ENCODE measurements around the gene ANKS1A.

The ANKS1A gene

DNA sequence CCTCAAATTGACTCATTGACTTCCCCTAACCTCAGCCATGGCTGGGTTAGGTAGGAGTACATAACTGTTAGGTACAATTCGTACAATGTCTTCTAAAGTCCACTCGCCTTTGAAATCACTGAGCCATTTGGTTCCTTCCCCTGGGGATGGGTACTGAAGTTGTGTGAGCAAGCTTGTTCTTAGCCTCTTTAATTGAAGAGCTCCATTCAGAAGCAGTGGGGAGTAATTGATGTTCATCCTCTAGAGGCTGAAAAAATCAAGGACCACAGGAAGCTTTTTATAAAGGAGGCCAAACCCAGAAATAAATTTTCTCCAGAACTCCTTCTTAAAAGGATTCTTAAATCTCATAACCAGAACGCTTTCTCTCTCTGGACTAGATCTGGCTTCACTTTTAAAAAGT lies 60.6 kb downstream of the ANKS1A start:
- Histone ChIP-seq H3K27me3 (ENCODE audit: insufficient read depth, low read length, poor library complexity, severe bottlenecking) (no peaks in the 10 kb centered on the region), H3K36me3 (ENCODE audit: insufficient read depth, low read length) (no peaks in the 10 kb centered on the region), H3K4me2 (ENCODE audit: low read depth, low read length, poor library complexity, severe bottlenecking) (no peak overlapping the region), H3K9ac (ENCODE audit: low read depth, low read length, poor library complexity, severe bottlenecking) (no peak overlapping the region), H4K20me1 (ENCODE audit: insufficient read depth, low read length, poor library complexity, severe bottlenecking) (peaks cover 2% of the 10 kb centered on the region), H2AFZ (ENCODE audit: low read length) (no peak overlapping the region), H3F3A (ENCODE audit: low read depth) (no peaks in the 10 kb centered on the region), H3K4me1 (ENCODE audit: insufficient read depth, low read length, poor library complexity, severe bottlenecking) (no peaks in the 10 kb centered on the region), H3K9me2 (replicated peaks; ENCODE audit: low read depth, low read length) (no peaks in the 10 kb centered on the region), H3K79me2 (ENCODE audit: insufficient read depth, low read length) (no peaks in the 10 kb centered on the region), H3K9me3 (ENCODE audit: insufficient read depth, low read depth, low read length) (no peaks in the 10 kb centered on the region), H3K4me3 (ENCODE audit: low read length, poor library complexity, severe bottlenecking) (no peak overlapping the region)
- TF ChIP-seq, protein P1, sequence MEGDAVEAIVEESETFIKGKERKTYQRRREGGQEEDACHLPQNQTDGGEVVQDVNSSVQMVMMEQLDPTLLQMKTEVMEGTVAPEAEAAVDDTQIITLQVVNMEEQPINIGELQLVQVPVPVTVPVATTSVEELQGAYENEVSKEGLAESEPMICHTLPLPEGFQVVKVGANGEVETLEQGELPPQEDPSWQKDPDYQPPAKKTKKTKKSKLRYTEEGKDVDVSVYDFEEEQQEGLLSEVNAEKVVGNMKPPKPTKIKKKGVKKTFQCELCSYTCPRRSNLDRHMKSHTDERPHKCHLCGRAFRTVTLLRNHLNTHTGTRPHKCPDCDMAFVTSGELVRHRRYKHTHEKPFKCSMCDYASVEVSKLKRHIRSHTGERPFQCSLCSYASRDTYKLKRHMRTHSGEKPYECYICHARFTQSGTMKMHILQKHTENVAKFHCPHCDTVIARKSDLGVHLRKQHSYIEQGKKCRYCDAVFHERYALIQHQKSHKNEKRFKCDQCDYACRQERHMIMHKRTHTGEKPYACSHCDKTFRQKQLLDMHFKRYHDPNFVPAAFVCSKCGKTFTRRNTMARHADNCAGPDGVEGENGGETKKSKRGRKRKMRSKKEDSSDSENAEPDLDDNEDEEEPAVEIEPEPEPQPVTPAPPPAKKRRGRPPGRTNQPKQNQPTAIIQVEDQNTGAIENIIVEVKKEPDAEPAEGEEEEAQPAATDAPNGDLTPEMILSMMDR (conservative IDR thresholded peaks at IDR 0.05; ENCODE audit: low read length): no peak
- no peak for TF ChIP-seq EZH2phosphoT487 (IDR thresholded peaks at IDR 0.05; ENCODE audit: borderline replicate concordance)

DNA sequence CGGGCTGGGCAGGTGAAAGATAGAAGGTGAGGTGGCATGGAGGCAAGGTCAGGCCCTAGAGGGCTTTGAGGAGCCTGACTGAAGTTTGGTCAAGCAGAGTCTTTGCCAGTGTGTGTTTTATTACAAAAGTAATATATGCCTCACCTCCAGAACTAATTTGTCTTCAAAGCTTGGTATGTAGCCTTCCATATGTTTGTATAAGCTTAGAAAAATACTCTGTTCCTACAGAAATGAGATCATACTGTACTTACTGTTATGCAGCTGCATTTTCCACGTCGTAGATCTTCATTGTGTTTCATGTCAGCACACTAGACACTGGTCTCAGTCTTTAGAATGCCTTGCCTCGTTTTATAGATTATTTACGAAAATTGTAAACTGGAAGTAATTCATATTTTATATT lies 61.8 kb downstream of the ANKS1A start:
- H3K27me3 ChIP-seq (ENCODE audit: insufficient read depth, low read length, poor library complexity, severe bottlenecking): no peaks in the 10 kb centered on the region
- H3K36me3 ChIP-seq (ENCODE audit: insufficient read depth, low read length): no peaks in the 10 kb centered on the region
- no peak overlapping the region for H3K4me3 ChIP-seq (ENCODE audit: low read length, poor library complexity, severe bottlenecking)
- no peaks in the 10 kb centered on the region for H3K79me2 ChIP-seq (ENCODE audit: insufficient read depth, low read length)
- no peak overlapping the region for H3K4me2 ChIP-seq (ENCODE audit: low read depth, low read length, poor library complexity, severe bottlenecking)
- H4K20me1 ChIP-seq (ENCODE audit: insufficient read depth, low read length, poor library complexity, severe bottlenecking): peaks cover 2% of the 10 kb centered on the region
- H3K9me2 ChIP-seq (replicated peaks; ENCODE audit: low read depth, low read length): no peaks in the 10 kb centered on the region
- no peak overlapping the region for H2AFZ ChIP-seq (ENCODE audit: low read length)
- peaks cover 5% of the 10 kb centered on the region for H3K4me1 ChIP-seq (ENCODE audit: insufficient read depth, low read length, poor library complexity, severe bottlenecking)
- H3K9me3 ChIP-seq (ENCODE audit: insufficient read depth, low read depth, low read length): no peaks in the 10 kb centered on the region
- no peaks in the 10 kb centered on the region for H3F3A ChIP-seq (ENCODE audit: low read depth)
- no peak for TF ChIP-seq EZH2phosphoT487 (IDR thresholded peaks at IDR 0.05; ENCODE audit: borderline replicate concordance)
- TF ChIP-seq, protein P1 (conservative IDR thresholded peaks at IDR 0.05; ENCODE audit: low read length): no peak
- no peak overlapping the region for H3K9ac ChIP-seq (ENCODE audit: low read depth, low read length, poor library complexity, severe bottlenecking)

DNA sequence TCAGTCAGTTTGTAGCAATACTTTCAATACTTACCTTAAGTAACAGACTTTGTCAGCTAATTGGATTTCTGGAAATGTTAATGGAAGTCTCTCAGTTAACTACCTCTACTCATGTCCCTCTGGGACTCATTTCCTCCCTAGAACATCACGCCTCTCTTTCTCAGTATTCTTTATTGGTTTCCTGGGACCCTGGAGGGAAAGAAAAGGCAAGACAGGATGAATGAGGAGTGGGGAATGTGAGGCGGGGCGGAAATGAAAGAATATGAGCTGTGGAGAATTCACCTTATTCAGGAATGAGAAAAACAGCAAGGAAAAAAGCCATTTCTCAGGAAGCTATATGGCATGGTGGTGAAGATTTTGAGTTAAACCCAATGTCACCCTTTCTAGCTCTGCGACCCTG lies 62.7 kb downstream of the ANKS1A start:
- Histone ChIP-seq H4K20me1 (ENCODE audit: insufficient read depth, low read length, poor library complexity, severe bottlenecking) (peaks cover 2% of the 10 kb centered on the region), H3F3A (ENCODE audit: low read depth) (no peaks in the 10 kb centered on the region), H3K9me3 (ENCODE audit: insufficient read depth, low read depth, low read length) (no peaks in the 10 kb centered on the region), H3K27me3 (ENCODE audit: insufficient read depth, low read length, poor library complexity, severe bottlenecking) (no peaks in the 10 kb centered on the region), H3K9ac (ENCODE audit: low read depth, low read length, poor library complexity, severe bottlenecking) (no peak overlapping the region), H3K4me3 (ENCODE audit: low read length, poor library complexity, severe bottlenecking) (no peak overlapping the region), H3K4me2 (ENCODE audit: low read depth, low read length, poor library complexity, severe bottlenecking) (no peak overlapping the region), H2AFZ (ENCODE audit: low read length) (no peak overlapping the region), H3K9me2 (replicated peaks; ENCODE audit: low read depth, low read length) (no peaks in the 10 kb centered on the region), H3K79me2 (ENCODE audit: insufficient read depth, low read length) (no peaks in the 10 kb centered on the region), H3K36me3 (ENCODE audit: insufficient read depth, low read length) (no peaks in the 10 kb centered on the region), H3K4me1 (ENCODE audit: insufficient read depth, low read length, poor library complexity, severe bottlenecking) (peaks cover 5% of the 10 kb centered on the region)
- no peak for TF ChIP-seq EZH2phosphoT487 (IDR thresholded peaks at IDR 0.05; ENCODE audit: borderline replicate concordance)
- TF ChIP-seq, protein P1 (conservative IDR thresholded peaks at IDR 0.05; ENCODE audit: low read length): no peak

Data from Loucy (cell line).